Measurements from ENCODE around the gene DCTN2. TPM values are rescaled to one million over a fixed set of nuclear protein-coding genes. Genes with fewer than 3 reads are reported as not detected.
"Not testable (repeated sequence)": the region's sequence is repeated elsewhere in the genome, so short reads cannot be mapped to it uniquely, and the experiment has no call there.

DCTN2 gene
- total and polyA plus RNA-seq, 4 donors: 60.0 to 110 (median 84.2) TPM

DNA sequence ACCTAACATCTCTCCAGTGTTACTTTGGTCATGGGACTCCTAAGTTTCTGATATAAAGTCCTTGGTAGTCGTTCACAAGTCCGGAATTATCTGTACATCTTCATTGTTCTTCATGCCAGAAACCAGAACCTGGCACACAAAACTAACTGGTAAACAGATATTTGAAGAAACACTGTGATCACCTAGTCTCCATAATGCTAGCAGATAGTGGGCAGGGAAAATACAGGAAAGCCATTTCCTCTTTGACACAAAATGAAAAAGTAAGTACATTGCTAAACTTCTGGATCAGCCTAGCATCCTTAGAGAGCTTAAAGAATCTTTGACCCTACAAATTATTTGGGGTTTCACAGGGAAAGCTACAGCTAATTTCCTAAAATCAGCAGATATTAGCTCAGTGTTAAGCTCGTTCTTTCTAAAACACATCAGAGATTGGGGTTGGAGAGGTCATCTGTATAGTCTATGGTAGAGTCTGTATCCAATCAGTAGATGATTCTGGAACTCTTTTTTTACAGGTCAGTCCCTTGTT lies 31.5 kb downstream of the DCTN2 start:
- ATAC-seq (ENCODE audit: insufficient read depth, low FRiP score): no peak
- 75 to 88% methylated on average over 3 of the region's 3 CpGs for WGBS, 2 donors
- no peak for DNase-seq
- Histone ChIP-seq H3K36me3 (ENCODE audit: control insufficient read depth in 4 of 4, insufficient read depth in 4 of 4, low read length in 4 of 4) (peaks cover 25 to 50% (median 35%) of the 10 kb centered on the region in 4 donors), H3K27me3 (ENCODE audit: control insufficient read depth in 3 of 3, insufficient read depth in 3 of 3, low read length in 2 of 3) (no peaks in the 10 kb centered on the region), H3K4me3 (no peak overlapping the region), H3K9ac (ENCODE audit: insufficient read depth in 1 of 2, low read length in 2 of 2) (no peak overlapping the region), H3K4me1 (ENCODE audit: control insufficient read depth in 5 of 5, insufficient read depth in 5 of 5, low read length in 5 of 5) (peaks cover 4 to 20% (median 12%) of the 10 kb centered on the region in 5 donors), H3K9me3 (ENCODE audit: control insufficient read depth in 4 of 4, insufficient read depth in 3 of 4, low read length in 3 of 4) (no peaks in the 10 kb centered on the region), H3K27ac (ENCODE audit: low read depth in 1 of 2, low read length in 1 of 2) (no peak overlapping the region)
- TF ChIP-seq, protein P1, sequence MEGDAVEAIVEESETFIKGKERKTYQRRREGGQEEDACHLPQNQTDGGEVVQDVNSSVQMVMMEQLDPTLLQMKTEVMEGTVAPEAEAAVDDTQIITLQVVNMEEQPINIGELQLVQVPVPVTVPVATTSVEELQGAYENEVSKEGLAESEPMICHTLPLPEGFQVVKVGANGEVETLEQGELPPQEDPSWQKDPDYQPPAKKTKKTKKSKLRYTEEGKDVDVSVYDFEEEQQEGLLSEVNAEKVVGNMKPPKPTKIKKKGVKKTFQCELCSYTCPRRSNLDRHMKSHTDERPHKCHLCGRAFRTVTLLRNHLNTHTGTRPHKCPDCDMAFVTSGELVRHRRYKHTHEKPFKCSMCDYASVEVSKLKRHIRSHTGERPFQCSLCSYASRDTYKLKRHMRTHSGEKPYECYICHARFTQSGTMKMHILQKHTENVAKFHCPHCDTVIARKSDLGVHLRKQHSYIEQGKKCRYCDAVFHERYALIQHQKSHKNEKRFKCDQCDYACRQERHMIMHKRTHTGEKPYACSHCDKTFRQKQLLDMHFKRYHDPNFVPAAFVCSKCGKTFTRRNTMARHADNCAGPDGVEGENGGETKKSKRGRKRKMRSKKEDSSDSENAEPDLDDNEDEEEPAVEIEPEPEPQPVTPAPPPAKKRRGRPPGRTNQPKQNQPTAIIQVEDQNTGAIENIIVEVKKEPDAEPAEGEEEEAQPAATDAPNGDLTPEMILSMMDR (IDR thresholded peaks at IDR 0.05; ENCODE audit: control extremely low read depth, extremely low read depth): no peak

DNA sequence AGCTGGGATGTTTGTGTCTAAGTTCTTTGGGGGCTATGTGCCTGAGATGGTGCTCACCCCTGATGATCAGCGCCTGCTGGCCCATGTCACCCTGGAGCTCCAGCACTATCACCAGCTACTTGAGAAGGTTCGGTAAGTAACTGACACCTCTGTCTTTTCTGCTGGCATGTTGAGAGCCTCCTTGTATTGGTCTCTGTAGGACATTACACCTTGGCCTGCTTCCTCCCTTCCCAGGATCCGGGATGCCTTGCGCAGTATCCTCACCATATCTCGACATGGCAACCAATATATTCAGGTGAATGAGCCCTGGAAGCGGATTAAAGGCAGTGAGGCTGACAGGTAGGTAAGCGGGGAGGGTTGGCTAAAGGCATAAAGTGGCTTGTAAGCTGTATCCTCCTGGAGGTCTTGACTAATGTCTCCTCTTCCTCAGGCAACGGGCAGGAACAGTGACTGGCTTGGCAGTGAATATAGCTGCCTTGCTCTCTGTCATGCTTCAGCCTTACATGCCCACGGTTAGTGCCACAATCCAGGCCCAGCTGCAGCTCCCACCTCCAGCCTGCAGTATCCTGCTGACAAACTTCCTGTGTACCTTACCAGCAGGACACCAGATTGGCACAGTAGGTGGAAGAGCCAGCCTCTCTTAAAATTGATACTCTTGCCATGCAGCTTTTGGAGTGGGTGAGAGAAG lies 32.1 kb downstream of the DCTN2 start:
- H3K36me3 ChIP-seq (ENCODE audit: control insufficient read depth in 4 of 4, insufficient read depth in 4 of 4, low read length in 4 of 4): peaks cover 25 to 51% (median 38%) of the 10 kb centered on the region in 4 donors
- WGBS, 2 donors: 87 to 90% methylated on average over 9 of the region's 9 CpGs

DNA sequence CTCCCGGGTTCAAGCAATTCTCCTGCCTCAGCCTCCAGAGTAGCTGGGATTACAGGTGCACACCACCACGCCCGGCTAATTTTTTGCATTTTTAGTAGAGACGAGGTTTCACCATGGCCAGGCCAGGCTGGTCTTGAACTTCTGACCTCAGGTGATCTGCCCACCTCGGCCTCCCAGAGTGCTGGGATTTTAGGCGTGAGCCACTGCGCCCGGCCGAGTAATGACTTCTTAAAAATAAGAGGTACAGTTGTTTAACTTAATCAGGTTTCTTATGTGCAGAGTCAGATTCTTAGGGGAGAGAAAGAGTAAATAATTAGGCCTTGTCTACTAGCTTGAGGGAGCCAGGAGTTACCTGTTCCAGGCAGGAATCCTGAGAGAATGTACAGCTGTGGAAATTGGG lies 32.7 kb downstream of the DCTN2 start:
- H3K4me3 ChIP-seq; H3K9ac ChIP-seq (ENCODE audit: insufficient read depth in 1 of 2, low read length in 2 of 2); H3K9me3 ChIP-seq (ENCODE audit: control insufficient read depth in 4 of 4, insufficient read depth in 3 of 4, low read length in 3 of 4); ATAC-seq (ENCODE audit: insufficient read depth, low FRiP score); DNase-seq; H3K27me3 ChIP-seq (ENCODE audit: control insufficient read depth in 3 of 3, insufficient read depth in 3 of 3, low read length in 2 of 3); H3K27ac ChIP-seq (ENCODE audit: low read depth in 1 of 2, low read length in 1 of 2): not testable (repeated sequence)
- Histone ChIP-seq H3K4me1 (ENCODE audit: control insufficient read depth in 5 of 5, insufficient read depth in 5 of 5, low read length in 5 of 5) (peaks cover 4 to 14% (median 11%) of the 10 kb centered on the region in 5 donors), H3K36me3 (ENCODE audit: control insufficient read depth in 4 of 4, insufficient read depth in 4 of 4, low read length in 4 of 4) (peaks cover 25 to 51% (median 39%) of the 10 kb centered on the region in 4 donors)
- 93 to 94% methylated on average over 9 of the region's 9 CpGs for WGBS, 2 donors

More for the DNA sequence above, 32.1 kb downstream of the DCTN2 start:
- H3K9ac ChIP-seq (ENCODE audit: insufficient read depth in 1 of 2, low read length in 2 of 2): no peak overlapping the region
- H3K27me3 ChIP-seq (ENCODE audit: control insufficient read depth in 3 of 3, insufficient read depth in 3 of 3, low read length in 2 of 3): no peaks in the 10 kb centered on the region
- no peak for ATAC-seq (ENCODE audit: insufficient read depth, low FRiP score)
- TF ChIP-seq, protein P1 (IDR thresholded peaks at IDR 0.05; ENCODE audit: control extremely low read depth, extremely low read depth): no peak
- H3K9me3 ChIP-seq (ENCODE audit: control insufficient read depth in 4 of 4, insufficient read depth in 3 of 4, low read length in 3 of 4): no peaks in the 10 kb centered on the region
- peaks cover 4 to 19% (median 12%) of the 10 kb centered on the region in 5 donors for H3K4me1 ChIP-seq (ENCODE audit: control insufficient read depth in 5 of 5, insufficient read depth in 5 of 5, low read length in 5 of 5)
- H3K4me3 ChIP-seq: no peak overlapping the region
- H3K27ac ChIP-seq (ENCODE audit: low read depth in 1 of 2, low read length in 1 of 2): peak overlapping the region in 1 of 2 donors; percentile 17
- no peak for DNase-seq

DNA sequence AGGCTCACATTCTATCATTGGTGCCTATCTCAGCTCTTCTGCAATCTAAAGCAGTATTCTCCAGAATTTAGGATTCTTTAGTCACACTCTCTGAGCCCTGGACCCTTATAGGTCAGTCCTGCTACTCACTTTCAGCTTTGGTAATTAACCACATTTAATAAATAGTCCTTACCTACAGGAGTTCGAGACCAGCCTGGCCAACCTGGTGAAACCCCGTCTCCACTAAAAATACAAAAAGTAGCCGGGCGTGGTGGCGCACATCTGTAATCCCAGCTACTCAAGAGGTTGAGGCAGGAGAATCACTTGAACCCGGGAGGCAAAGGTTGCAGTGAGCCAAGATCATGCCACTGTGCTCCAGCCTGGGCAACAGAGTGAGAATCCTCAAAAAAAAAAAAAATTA lies 33.3 kb downstream of the DCTN2 start:
- not testable (repeated sequence) for H3K27ac ChIP-seq (ENCODE audit: low read depth in 1 of 2, low read length in 1 of 2); H3K9me3 ChIP-seq (ENCODE audit: control insufficient read depth in 4 of 4, insufficient read depth in 3 of 4, low read length in 3 of 4); H3K4me3 ChIP-seq; H3K27me3 ChIP-seq (ENCODE audit: control insufficient read depth in 3 of 3, insufficient read depth in 3 of 3, low read length in 2 of 3); ATAC-seq (ENCODE audit: insufficient read depth, low FRiP score); H3K9ac ChIP-seq (ENCODE audit: insufficient read depth in 1 of 2, low read length in 2 of 2); DNase-seq; H3K4me1 ChIP-seq (ENCODE audit: control insufficient read depth in 5 of 5, insufficient read depth in 5 of 5, low read length in 5 of 5)
- WGBS, 2 donors: 91 to 95% methylated on average over 6 of the region's 6 CpGs
- H3K36me3 ChIP-seq (ENCODE audit: control insufficient read depth in 4 of 4, insufficient read depth in 4 of 4, low read length in 4 of 4): peaks cover 25 to 51% (median 39%) of the 10 kb centered on the region in 4 donors

All from lung (tissue), 12 donors.